HepG2 (cell line): ENCODE data around the gene EIF4E1B. TPM values are rescaled to one million over a fixed set of nuclear protein-coding genes. Genes with fewer than 3 reads are reported as not detected.

Experiments used
- ATAC-seq: fragments of 200-7000 bp; cut with Tn5 transposase; 3 replicates; pipeline ENCODE4 v1.9.1; 2020; ENCODE audit warnings: mild to moderate bottlenecking, moderate library complexity
- BruUV-seq: library from RNA; stranded (reverse); fragments of 400-500 nt; replicated peaks from 2 replicates; lab custom pipeline; 2021; lab: Mats Ljungman, UMichigan
- CTCF ChIA-PET: fragments of 300-600 bp; formaldehyde crosslinking; extraction: SDS; loops from one replicate; lab custom pipeline; 2021; ENCODE audit warnings: low total read pairs, inconsistent platforms, low intra/inter-chr PET ratio; lab: Yijun Ruan, JAX
- POLR2A ChIA-PET: fragments of 350-600 bp; sonication (Branson Sonifier 250); formaldehyde crosslinking; loops from one replicate; lab custom pipeline; 2020; ENCODE audit warnings: antibody characterized with exemption, inconsistent platforms; lab: Yijun Ruan, JAX
- DNase-seq: peaks from one replicate; pipeline ENCODE4 v3.0.0-alpha.2; 2015; ENCODE audit warnings: low spot score
- FAIRE-seq: peaks from 3 replicates; lab custom pipeline; 2011; peaks lifted over from hg19 to GRCh38; lab: Jason Lieb, UNC
- H2AFZ ChIP-seq: one replicate; pipeline ENCODE4 v1.6.1; 2011; ENCODE audit warnings: low read length, inconsistent platforms
- H3K27ac ChIP-seq: fragments of 300-600 bp; 3 replicates; pipeline ENCODE4 v1.8.0; 2011; ENCODE audit warnings: mixed run types, mild to moderate bottlenecking, mixed read lengths, low read length, inconsistent platforms; ENCODE audit not compliant: insufficient read depth; ENCODE audit errors: extremely low read length
- H3K27me3 ChIP-seq, 2 experiments: fragments of 200-600 bp in 1 of 2; 2 replicates in 1 of 2; 3 replicates in 1 of 2; pipeline versions ENCODE4 v1.6.0 to v1.8.0; 2011; ENCODE audit warnings: low read length in 2 of 2, mild to moderate bottlenecking in 2 of 2, moderate library complexity in 2 of 2, inconsistent platforms in 1 of 2; ENCODE audit not compliant: insufficient read depth in 2 of 2, control insufficient read depth in 1 of 2
- H3K36me3 ChIP-seq, 2 experiments: fragments of 200-600 bp in 1 of 2; replicated peaks in 1 of 2; 2 replicates in 1 of 2; 3 replicates in 1 of 2; pipeline versions ENCODE4 v1.5.1 to v1.8.0; 2011; ENCODE audit warnings: low read length in 2 of 2, inconsistent platforms in 1 of 2; ENCODE audit not compliant: insufficient read depth in 2 of 2, control insufficient read depth in 1 of 2
- H3K4me1 ChIP-seq: 2 replicates; pipeline ENCODE4 v1.5.1; 2012; ENCODE audit warnings: low read length, inconsistent platforms; ENCODE audit not compliant: insufficient read depth
- H3K4me2 ChIP-seq: 2 replicates; pipeline ENCODE4 v1.6.0; 2011; ENCODE audit warnings: low read depth, low read length, inconsistent platforms
- H3K4me3 ChIP-seq, 3 experiments: fragments of 200-600 bp in 1 of 3; sonication (generic), shearing (Covaris generic) in 1 of 3; replicated peaks in 1 of 3; 2 replicates each; pipeline ENCODE4 v1.5.1; 2011 to 2016; ENCODE audit warnings: low read length in 3 of 3, inconsistent platforms in 2 of 3, low read depth in 2 of 3, mild to moderate bottlenecking in 2 of 3, control low read depth in 1 of 3, mixed read lengths in 1 of 3; ENCODE audit not compliant: insufficient read depth in 1 of 3
- H3K79me2 ChIP-seq: one replicate; pipeline ENCODE4 v1.6.1; 2011; ENCODE audit warnings: low read length, inconsistent platforms; ENCODE audit not compliant: insufficient read depth
- H3K9ac ChIP-seq: 2 replicates; pipeline ENCODE4 v1.6.0; 2011; ENCODE audit warnings: mild to moderate bottlenecking, low read depth, low read length, inconsistent platforms; ENCODE audit not compliant: insufficient read depth
- H3K9me3 ChIP-seq: 2 replicates; pipeline ENCODE4 v1.5.1; 2012; ENCODE audit warnings: mild to moderate bottlenecking, low read length
- H4K20me1 ChIP-seq: 2 replicates; pipeline ENCODE4 v1.6.0; 2011; ENCODE audit warnings: inconsistent platforms, mild to moderate bottlenecking, low read length, moderate library complexity; ENCODE audit not compliant: insufficient read depth
- HOXD1 ChIP-seq: sonication (generic); formaldehyde crosslinking; IDR thresholded peaks from 2 replicates; pipeline ENCODE4 v1.5.0; 2020; ENCODE audit warnings: missing genetic modification reagents
- SCMH1 ChIP-seq: sonication (generic); formaldehyde crosslinking; IDR thresholded peaks from 2 replicates; pipeline ENCODE4 v1.9.0; 2021; ENCODE audit warnings: missing genetic modification reagents, mild to moderate bottlenecking, borderline replicate concordance
- SPEN ChIP-seq: sonication (generic); formaldehyde crosslinking; IDR thresholded peaks from 2 replicates; pipeline ENCODE4 v1.5.1; 2020; ENCODE audit warnings: low read depth, mild to moderate bottlenecking, missing genetic modification reagents
- YEATS2 ChIP-seq: sonication (generic); formaldehyde crosslinking; IDR thresholded peaks from 2 replicates; pipeline ENCODE4 v1.4.0; 2020; ENCODE audit warnings: missing genetic modification reagents, borderline replicate concordance
- YEATS4 ChIP-seq: sonication (generic); formaldehyde crosslinking; IDR thresholded peaks from 2 replicates; pipeline ENCODE4 v1.4.0; 2020; ENCODE audit warnings: missing genetic modification reagents, borderline replicate concordance
- ZBTB1 ChIP-seq: sonication (generic); formaldehyde crosslinking; IDR thresholded peaks from 2 replicates; pipeline ENCODE4 v1.4.0; 2020; ENCODE audit warnings: missing genetic modification reagents, borderline replicate concordance
- ZFP36 ChIP-seq: fragments of 150-350 bp; IDR thresholded peaks from 2 replicates; pipeline ENCODE4 v1.6.1; 2018; ENCODE audit warnings: borderline replicate concordance, low read length, low read depth; ENCODE audit not compliant: partially characterized antibody
- ZFP36L1 ChIP-seq: sonication (generic); formaldehyde crosslinking; IDR thresholded peaks from 2 replicates; pipeline ENCODE4 v1.8.0; 2022; ENCODE audit warnings: mild to moderate bottlenecking, missing genetic modification reagents, moderate library complexity
- ZNF629 ChIP-seq: sonication (generic); formaldehyde crosslinking; conservative IDR thresholded peaks from 2 replicates; pipeline ENCODE4 v1.5.0; 2020; ENCODE audit warnings: missing genetic modification reagents
- ZNF782 ChIP-seq: sonication (generic); formaldehyde crosslinking; IDR thresholded peaks from 2 replicates; pipeline ENCODE4 v1.4.0; 2020; ENCODE audit warnings: missing genetic modification reagents, mild to moderate bottlenecking, borderline replicate concordance
- ZNF878 ChIP-seq: sonication (generic); formaldehyde crosslinking; IDR thresholded peaks from 2 replicates; pipeline ENCODE4 v1.8.1; 2023; ENCODE audit warnings: mild to moderate bottlenecking, missing genetic modification reagents, moderate library complexity
- WGBS: methylation state at CpG from one replicate; pipeline ENCODE4 v1.1.6; 2017; ENCODE audit warnings: low lambda C conversion rate; 5-methylcytosine and 5-hydroxymethylcytosine counted together
- in situ Hi-C: cut with HindIII; loops from 2 replicates; pipeline ENCODE4 v1.10.0; 2017; ENCODE audit warnings: low pct_unique_long_range_greater_than_20kb; ENCODE audit not compliant: extremely low pct_ligation_motif_present
- intact Hi-C: fragments of 100-400 bp; cut with micrococcal nuclease; formaldehyde crosslinking; loops from one replicate; pipeline ENCODE4 v1.10.0; 2022; ENCODE audit not compliant: unreplicated experiment
- polyA plus RNA-seq, 8 experiments: library from polyadenylated mRNA; depleted of rRNA in 3 of 8; stranded (reverse) in 7 of 8; unstranded in 1 of 8; fragments of >200 nt; fragmentation: Illumina TruSeq in 4 of 8; extraction: Trizol in 4 of 8; gene quantifications; 2 replicates each; pipeline versions ENCODE4 v1.2.1 to v1.2.3, GENCODE V29; 2011 to 2016; ENCODE audit warnings: low read depth in 4 of 8, missing spikeins in 1 of 8, mixed read lengths in 1 of 8; ENCODE audit not compliant: insufficient read depth in 1 of 8
- total RNA-seq, 5 experiments: library from RNA; depleted of rRNA; stranded (reverse); fragments of >200 nt; fragmentation: Illumina TruSeq; extraction: Trizol; gene quantifications; 2 replicates each; pipeline ENCODE4 v1.2.3, GENCODE V29; 2016; ENCODE audit warnings: low read depth in 1 of 5
- TF ChIP-seq, protein P1 (sequence below): sonication (generic); formaldehyde crosslinking; IDR thresholded peaks from 2 replicates; pipeline ENCODE4 v1.5.0; 2020; ENCODE audit warnings: missing genetic modification reagents, mild to moderate bottlenecking, borderline replicate concordance
- TF ChIP-seq, protein P2 (sequence below): sonication (generic); formaldehyde crosslinking; IDR thresholded peaks from 2 replicates; pipeline ENCODE4 v1.8.0; 2022; ENCODE audit warnings: mild to moderate bottlenecking, missing genetic modification reagents, borderline replicate concordance

Gene EIF4E1B
- total and polyA plus RNA-seq, 2 of the 13 experiments (the other 11 are each of a cell fraction or from before 2014, with no cell fraction given) = not detected

DNA sequence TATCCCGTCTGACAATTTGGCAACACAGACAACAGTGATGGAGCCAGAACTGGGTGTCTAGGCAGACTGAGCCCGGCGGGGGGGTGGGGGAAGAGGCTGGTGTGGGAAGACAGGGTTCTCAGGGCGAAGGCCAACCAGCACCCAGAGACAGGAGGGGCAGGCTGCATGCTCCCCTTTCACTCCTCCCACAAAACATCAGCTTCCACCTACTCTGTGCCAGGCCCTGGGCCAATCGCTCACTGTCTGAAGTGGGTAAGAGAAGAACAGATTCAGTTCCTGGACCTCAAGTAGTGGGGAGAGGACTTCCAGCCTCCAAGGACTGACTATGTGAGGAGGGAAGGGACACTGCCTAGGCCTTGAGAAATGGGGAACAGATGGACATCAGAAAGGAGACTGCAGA, 2.9 kb upstream of the EIF4E1B start (continued):
- no peak for TF ChIP-seq ZFP36L1
- TF ChIP-seq ZNF878 = no peak
- TF ChIP-seq SCMH1 (CRISPR knock-in tag) = no peak
- TF ChIP-seq, all 625 proteins: peak for 0

DNA sequence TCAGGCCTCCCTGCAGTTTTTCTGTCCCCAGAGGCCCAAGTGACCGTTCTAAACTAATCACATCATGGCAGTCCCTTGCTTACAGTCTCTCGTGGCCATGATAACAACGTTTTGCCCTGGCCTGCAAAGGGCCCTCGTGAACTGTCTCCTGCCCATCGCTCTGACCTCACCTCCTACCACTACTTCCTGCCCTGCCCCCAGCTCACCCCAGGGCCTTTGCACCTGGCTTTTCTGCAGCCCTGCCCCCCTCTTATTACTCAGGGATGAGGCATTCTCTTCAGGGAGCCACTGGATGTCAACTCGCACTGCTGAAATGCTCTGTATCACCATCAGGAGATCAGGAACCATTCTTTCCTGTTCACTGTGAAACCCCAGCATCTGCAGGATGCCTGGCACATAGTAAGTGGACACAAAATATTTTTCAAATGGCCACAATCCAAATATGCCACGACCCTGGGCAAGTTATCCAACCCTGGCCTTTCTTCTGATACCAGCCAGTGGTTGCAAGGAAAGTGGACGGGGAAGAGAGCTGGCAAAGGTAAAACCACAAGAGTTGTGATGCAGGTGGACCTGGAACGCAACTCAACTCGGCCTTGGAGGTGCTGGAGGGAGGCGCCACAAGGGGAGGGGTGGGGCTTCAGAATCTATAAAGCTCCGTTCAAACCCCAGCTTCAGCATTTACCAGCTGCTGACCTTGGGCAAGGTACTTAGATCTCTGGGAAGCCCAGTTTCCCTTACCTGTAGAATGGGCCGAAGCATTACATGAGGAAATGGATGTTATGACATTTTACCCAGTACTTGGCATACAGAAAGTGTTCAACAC, 1.9 kb upstream of the EIF4E1B start:
- DNase-seq = no peak
- Histone ChIP-seq H3K4me3 (no peak overlapping the region), H3K27me3 (peaks cover 18 to 86% of the 10 kb centered on the region in 2 experiments), H4K20me1 (no peaks in the 10 kb centered on the region), H3K27ac (no peak overlapping the region), H3K4me1 (peaks cover 26% of the 10 kb centered on the region), H3K79me2 (no peaks in the 10 kb centered on the region), H3K9ac (no peak overlapping the region), H3K36me3 (no peaks in the 10 kb centered on the region), H3K4me2 (no peak overlapping the region), H2AFZ (no peak overlapping the region), H3K9me3 (no peaks in the 10 kb centered on the region)
- in situ Hi-C loops = no loop called here
- intact Hi-C loops = no loop called here
- FAIRE-seq = no peak
- CTCF ChIA-PET = no interaction called here
- no peak for TF ChIP-seq ZNF782 (CRISPR knock-in tag)
- TF ChIP-seq ZNF629 (CRISPR knock-in tag) = peak; percentile 34; the same call in 1 of the 2 replicates
- POLR2A ChIA-PET = no interaction called here
- 6% methylated on average over 13 of the region's 13 CpGs for WGBS
- ATAC-seq = no peak
- no TSS peak for BruUV-seq

DNA sequence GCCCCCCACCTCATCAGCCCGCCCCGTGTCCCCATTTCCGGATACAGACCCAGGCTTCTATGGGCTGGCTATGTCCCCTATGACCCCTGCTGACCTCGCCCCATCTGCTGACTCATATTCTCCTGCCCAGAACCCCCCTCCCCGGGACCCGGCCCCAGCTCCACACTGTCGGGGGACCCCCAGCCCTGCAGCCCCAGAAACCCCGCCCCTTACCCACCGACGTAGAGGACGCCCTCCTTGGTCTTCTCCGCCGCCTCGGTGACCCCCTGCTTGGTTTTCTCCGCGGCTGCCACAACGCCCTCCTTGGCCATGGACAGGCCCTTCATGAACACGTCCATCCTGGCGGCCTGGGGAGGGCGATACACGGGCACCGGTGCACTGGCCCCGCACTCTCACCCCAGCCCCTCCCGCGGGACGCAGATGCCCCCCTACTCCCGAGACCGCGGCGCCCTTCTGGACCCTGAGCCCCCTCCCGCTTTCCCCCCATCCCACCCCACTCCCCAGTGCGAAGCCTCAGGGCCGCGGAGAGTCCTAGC, 1.1 kb upstream of the EIF4E1B start:
- peaks cover 18 to 85% of the 10 kb centered on the region in 2 experiments for H3K27me3 ChIP-seq
- intact Hi-C loops = no loop called here
- no peaks in the 10 kb centered on the region for H3K9me3 ChIP-seq
- H3K27ac ChIP-seq = no peak overlapping the region
- CTCF ChIA-PET = no interaction called here
- no peak overlapping the region for H3K4me3 ChIP-seq
- ATAC-seq (no peak), FAIRE-seq (no peak)
- no peaks in the 10 kb centered on the region for H4K20me1 ChIP-seq
- H3K4me2 ChIP-seq = no peak overlapping the region; the same call in 1 of the 2 replicates
- peaks cover 26% of the 10 kb centered on the region for H3K4me1 ChIP-seq
- no TSS peak for BruUV-seq
- H3K79me2 ChIP-seq = no peaks in the 10 kb centered on the region
- TF ChIP-seq SPEN (no peak), HOXD1 (CRISPR knock-in tag) (no peak), ZBTB1 (CRISPR knock-in tag) (no peak), YEATS4 (CRISPR knock-in tag) (no peak), YEATS2 (CRISPR knock-in tag) (no peak), ZFP36 (no peak)
- TF ChIP-seq, protein P1, sequence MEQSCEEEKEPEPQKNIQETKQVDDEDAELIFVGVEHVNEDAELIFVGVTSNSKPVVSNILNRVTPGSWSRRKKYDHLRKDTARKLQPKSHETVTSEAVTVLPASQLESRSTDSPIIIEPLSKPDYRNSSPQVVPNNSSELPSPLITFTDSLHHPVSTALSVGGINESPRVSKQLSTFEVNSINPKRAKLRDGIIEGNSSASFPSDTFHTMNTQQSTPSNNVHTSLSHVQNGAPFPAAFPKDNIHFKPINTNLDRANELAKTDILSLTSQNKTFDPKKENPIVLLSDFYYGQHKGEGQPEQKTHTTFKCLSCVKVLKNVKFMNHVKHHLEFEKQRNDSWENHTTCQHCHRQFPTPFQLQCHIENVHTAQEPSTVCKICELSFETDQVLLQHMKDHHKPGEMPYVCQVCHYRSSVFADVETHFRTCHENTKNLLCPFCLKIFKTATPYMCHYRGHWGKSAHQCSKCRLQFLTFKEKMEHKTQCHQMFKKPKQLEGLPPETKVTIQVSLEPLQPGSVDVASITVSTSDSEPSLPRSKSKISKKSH (CRISPR knock-in tag) = no peak
- TF ChIP-seq, protein P2, sequence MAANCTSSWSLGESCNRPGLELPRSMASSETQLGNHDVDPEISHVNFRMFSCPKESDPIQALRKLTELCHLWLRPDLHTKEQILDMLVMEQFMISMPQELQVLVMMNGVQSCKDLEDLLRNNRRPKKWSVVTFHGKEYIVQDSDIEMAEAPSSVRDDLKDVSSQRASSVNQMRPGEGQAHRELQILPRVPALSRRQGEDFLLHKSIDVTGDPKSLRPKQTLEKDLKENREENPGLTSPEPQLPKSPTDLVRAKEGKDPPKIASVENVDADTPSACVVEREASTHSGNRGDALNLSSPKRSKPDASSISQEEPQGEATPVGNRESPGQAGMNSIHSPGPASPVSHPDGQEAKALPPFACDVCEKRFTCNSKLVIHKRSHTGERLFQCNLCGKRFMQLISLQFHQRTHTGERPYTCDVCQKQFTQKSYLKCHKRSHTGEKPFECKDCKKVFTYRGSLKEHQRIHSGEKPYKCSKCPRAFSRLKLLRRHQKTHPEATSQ = no peak
- TF ChIP-seq, all 625 proteins: peak for 0
- DNase-seq = no peak
- no peaks in the 10 kb centered on the region for H3K36me3 ChIP-seq
- H2AFZ ChIP-seq = no peak overlapping the region
- H3K9ac ChIP-seq = no peak overlapping the region
- WGBS = 33% methylated on average over 34 of the region's 34 CpGs
- in situ Hi-C loops = no loop called here
- POLR2A ChIA-PET = no interaction called here
